ENCODE data around the gene PABPN1L. TPM values are rescaled to one million over a fixed set of nuclear protein-coding genes. Genes with fewer than 3 reads are reported as not detected.

The PABPN1L gene
- polyA plus RNA-seq, 1 experiment, result not detected

GRCh38 chr16:88888057-88888456, 21.6 kb upstream of the PABPN1L start:
- H3K27ac ChIP-seq (ENCODE audit: low read depth, low read length), result no peak overlapping the region
- POLR2A ChIA-PET, result no interaction called here
- TF ChIP-seq CTCF (IDR thresholded peaks at IDR 0.05; ENCODE audit: low read depth, low read length), result no peak
- no peak for DNase-seq (ENCODE audit: low read depth, low spot score)
- CTCF ChIA-PET, result interaction anchor here (1.6 kb wide), 1 partner anchor 30 kb away, joined by 3 read pairs; no protein-coding TSS in a partner anchor
- H3K27me3 ChIP-seq (ENCODE audit: control insufficient read depth, insufficient read depth, low read length), result no peaks in the 10 kb centered on the region
- H3K4me3 ChIP-seq (ENCODE audit: low read depth, low read length), result no peak overlapping the region
- peaks cover 37% of the 10 kb centered on the region for H3K9me3 ChIP-seq (ENCODE audit: control insufficient read depth, insufficient read depth, low read length)

- peaks cover 3% of the 10 kb centered on the region for H3K27me3 ChIP-seq (ENCODE audit: control insufficient read depth, insufficient read depth, low read length)
- ChIA-PET POLR2A (interaction anchor here (0.6 to 0.8 kb wide), 2 partner anchors 30 to 40 kb away, joined by 3 to 7 read pairs; partner anchors contain the start of genes GALNS and TRAPPC2L), CTCF (interaction anchor here (1.6 kb wide), 1 partner anchor 29 kb away, joined by 3 read pairs; no protein-coding TSS in a partner anchor)
- H3K27ac ChIP-seq (ENCODE audit: low read depth, low read length), result peak overlapping the region; percentile 21
- peak; percentile 61 for DNase-seq (ENCODE audit: low read depth, low spot score)
- TF ChIP-seq CTCF (IDR thresholded peaks at IDR 0.05; ENCODE audit: low read depth, low read length), result 0 out of 2 replicates have a peak, but pooled peaks have one; percentile 21
- H3K9me3 ChIP-seq (ENCODE audit: control insufficient read depth, insufficient read depth, low read length), result peaks cover 48% of the 10 kb centered on the region
- H3K4me3 ChIP-seq (ENCODE audit: low read depth, low read length), result no peak overlapping the region
Measured at GRCh38 chr16:88886845-88887521, 20.5 kb upstream of the PABPN1L start.

DNA sequence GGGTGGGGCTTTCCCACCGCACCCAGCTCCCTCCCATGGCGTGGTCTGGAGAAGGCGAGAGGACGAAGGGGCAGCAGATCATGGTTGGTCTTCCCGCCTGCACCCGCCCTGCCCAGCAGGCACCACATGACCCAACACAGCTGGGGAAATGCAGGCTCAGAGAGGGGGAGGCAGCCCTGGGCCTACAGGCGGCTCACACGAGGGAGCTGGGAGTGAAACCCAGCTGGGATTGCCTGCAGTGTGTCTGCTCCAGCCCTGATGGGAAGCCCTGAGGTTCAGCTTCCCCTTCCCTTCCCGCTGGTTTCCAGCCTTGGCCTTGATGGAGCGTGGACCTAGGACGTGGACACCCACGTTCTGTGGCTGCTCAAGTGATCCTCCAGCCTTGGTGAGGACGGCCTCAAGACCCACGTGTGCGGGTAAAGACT, 20.0 kb upstream of the PABPN1L start:
- POLR2A ChIA-PET, result interaction anchor here (0.6 kb wide), 1 partner anchor 40 kb away, joined by 7 read pairs; no protein-coding TSS in a partner anchor
- Histone ChIP-seq H3K27me3 (ENCODE audit: control insufficient read depth, insufficient read depth, low read length) (peaks cover 7% of the 10 kb centered on the region), H3K4me3 (ENCODE audit: low read depth, low read length) (no peak overlapping the region), H3K9me3 (ENCODE audit: control insufficient read depth, insufficient read depth, low read length) (peaks cover 50% of the 10 kb centered on the region), H3K27ac (ENCODE audit: low read depth, low read length) (no peak overlapping the region)
- DNase-seq (ENCODE audit: low read depth, low spot score), result no peak
- CTCF ChIA-PET, result interaction anchor here (0.7 kb wide), 1 partner anchor 24 kb away, joined by 5 read pairs; no protein-coding TSS in a partner anchor
- no peak for TF ChIP-seq CTCF (IDR thresholded peaks at IDR 0.05; ENCODE audit: low read depth, low read length)

DNA sequence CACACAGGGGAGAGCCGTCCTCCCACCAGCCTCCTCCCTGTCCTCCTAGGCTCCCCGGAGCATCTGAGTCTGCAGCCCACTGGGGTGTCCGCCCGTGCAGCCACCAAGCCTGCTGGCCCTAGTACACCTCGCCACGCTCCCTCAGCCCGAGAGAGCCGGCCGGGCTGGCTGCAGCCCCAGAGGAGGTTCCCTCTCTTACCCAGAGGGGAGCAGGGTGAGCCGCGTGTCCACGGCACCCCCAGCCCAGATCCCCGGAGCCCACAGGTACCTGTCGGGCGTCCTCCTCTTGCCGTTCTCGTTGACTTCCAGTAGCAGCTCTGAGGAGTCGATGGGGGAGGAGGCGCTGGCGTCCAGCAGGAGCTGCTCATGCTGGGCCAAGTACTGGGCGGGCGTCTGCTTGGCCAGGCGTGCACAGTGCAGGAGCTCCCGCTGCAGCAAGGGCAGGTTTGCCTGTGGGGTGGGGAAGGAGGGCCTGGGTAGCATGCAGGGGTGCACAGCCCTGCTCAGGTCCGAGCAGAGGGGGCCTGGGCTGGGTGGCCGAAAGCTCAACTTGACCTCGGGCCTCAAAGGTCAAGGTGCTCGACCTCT, 19.3 kb upstream of the PABPN1L start:
- CTCF ChIA-PET, result interaction anchor here (0.7 kb wide), 1 partner anchor 24 kb away, joined by 5 read pairs; no protein-coding TSS in a partner anchor

More for the DNA sequence above, 19.3 kb upstream of the PABPN1L start:
- DNase-seq (ENCODE audit: low read depth, low spot score), result no peak
- POLR2A ChIA-PET, result no interaction called here
- no peak for TF ChIP-seq CTCF (IDR thresholded peaks at IDR 0.05; ENCODE audit: low read depth, low read length)
- no peak overlapping the region for H3K4me3 ChIP-seq (ENCODE audit: low read depth, low read length)
- peaks cover 10% of the 10 kb centered on the region for H3K27me3 ChIP-seq (ENCODE audit: control insufficient read depth, insufficient read depth, low read length)
- no peak overlapping the region for H3K27ac ChIP-seq (ENCODE audit: low read depth, low read length)
- peaks cover 50% of the 10 kb centered on the region for H3K9me3 ChIP-seq (ENCODE audit: control insufficient read depth, insufficient read depth, low read length)
